NCI-H187 treated with DMSO at 0.1 percent for 48 hours (cell line): ENCODE results near the gene MARK2.

Experiments
- DNase-seq: peaks from one replicate; lab custom pipeline; 2025; lab: John Stamatoyannopoulos, UW

The MARK2 gene

DNA sequence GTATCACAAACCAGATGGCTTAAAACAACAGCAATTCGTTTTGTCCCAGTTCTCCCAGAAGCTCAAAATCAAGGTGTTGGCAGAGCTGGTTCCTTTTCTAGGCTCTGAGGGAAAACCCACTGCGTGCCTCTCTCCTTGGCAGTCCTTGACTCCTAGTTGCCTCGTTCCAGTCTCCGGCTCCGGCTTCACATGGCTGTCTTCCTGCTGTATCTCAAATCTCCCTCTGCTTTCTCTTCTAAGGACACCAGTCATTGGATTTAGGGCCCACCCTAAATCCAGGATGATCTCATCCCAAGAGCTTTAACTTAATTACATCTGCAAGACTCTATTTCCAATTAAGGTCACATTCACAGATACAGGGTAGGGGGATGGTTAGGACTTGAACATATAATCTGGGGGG lies 90.7 kb downstream of the MARK2 start:
- DNase-seq = no peak

DNA sequence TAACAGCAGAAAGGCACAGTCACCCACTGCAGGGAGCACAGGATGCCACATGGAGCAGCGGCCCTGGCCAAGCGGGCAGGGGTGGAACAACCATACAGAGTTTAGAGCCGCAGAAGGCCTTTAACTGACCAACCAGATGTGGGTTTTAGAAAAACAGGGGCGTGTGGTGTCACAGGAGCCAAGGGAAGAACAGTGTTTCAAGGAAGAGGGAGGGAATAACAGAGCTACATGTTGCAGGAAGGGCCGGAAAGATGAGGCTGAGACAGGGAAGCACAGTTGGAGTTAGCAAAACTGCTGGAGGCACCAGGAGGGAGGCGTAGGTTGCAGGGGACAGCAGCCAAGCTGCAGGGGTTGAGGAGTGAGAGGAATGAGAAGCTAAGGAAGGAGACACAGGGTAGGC lies 92.1 kb downstream of the MARK2 start:
- DNase-seq = no peak

DNA sequence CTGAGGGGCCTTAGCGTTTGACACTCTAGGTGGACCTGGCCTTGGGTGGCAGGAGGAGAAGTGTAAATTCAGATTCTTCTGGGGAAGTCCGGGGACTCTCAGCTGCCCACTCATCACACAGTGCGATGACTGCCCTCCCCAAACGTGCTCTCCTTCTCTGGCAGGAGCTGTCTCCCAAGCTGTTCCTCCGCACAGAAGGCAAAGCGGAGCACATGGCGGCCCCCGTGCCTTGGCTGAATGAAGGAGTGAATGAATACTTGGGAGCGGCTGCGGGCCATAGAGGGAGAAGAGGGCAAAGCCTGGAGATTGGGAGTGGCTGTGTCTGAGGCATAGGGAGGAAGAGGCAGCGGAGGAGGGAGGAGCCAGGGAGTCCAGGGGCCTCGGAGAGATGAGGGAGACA lies 93.0 kb downstream of the MARK2 start:
- DNase-seq = no peak

DNA sequence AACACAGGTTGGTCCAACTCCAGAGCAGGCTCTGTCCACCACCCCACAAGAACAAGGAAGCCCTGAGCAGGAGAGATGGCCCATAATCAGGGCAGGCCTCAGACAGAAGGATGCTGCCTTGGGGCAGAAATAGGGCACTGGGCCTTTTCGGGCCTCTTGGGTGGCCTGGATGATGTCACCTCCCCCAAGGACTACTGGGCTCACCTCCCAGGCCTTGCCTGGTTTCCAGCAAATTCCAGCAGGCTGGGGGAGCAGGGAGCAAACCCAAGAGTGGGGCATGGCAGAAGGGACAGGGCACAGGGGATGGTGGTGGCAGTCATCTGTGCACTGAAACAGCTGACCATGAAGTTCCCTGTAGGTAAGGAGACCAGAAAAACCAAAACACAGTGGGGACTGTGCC lies 94.5 kb downstream of the MARK2 start:
- DNase-seq = no peak

DNA sequence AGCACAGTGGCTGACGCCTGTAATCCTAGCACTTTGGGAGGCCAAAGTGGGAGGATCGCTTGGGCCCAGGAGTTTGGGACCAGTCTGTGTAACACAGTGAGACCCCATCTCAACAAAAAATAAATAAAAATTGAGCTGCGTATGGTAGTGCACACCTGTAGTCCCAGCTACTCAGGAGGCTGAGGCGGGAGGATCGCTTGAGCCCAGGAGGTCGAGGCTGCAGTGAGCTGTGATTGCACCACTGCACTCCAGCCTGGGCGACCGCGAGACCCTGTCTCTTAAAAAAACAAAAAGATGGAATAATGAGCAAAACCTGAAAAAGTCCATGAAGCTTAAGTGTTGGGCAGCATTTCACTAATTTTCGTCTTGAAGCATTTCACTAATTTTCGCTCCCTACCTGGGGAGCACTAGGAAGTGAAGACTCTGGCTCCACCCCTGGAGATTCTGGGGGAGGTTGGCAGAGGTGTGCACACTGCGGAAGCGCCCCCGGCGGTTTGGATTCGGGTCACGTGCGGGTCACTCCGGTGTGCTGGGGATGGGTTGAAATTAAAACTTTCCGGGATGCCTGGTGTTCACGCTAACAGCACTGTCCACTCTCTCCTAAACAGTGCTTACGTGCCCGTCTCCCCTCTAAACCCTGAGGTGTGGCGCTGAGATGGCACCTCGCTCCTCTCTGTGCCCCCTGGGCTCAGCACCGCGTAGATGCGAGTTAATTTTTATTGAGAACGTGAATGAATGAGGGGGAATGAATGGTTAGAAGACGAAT lies 99.0 kb downstream of the MARK2 start:
- no peak for DNase-seq

DNA sequence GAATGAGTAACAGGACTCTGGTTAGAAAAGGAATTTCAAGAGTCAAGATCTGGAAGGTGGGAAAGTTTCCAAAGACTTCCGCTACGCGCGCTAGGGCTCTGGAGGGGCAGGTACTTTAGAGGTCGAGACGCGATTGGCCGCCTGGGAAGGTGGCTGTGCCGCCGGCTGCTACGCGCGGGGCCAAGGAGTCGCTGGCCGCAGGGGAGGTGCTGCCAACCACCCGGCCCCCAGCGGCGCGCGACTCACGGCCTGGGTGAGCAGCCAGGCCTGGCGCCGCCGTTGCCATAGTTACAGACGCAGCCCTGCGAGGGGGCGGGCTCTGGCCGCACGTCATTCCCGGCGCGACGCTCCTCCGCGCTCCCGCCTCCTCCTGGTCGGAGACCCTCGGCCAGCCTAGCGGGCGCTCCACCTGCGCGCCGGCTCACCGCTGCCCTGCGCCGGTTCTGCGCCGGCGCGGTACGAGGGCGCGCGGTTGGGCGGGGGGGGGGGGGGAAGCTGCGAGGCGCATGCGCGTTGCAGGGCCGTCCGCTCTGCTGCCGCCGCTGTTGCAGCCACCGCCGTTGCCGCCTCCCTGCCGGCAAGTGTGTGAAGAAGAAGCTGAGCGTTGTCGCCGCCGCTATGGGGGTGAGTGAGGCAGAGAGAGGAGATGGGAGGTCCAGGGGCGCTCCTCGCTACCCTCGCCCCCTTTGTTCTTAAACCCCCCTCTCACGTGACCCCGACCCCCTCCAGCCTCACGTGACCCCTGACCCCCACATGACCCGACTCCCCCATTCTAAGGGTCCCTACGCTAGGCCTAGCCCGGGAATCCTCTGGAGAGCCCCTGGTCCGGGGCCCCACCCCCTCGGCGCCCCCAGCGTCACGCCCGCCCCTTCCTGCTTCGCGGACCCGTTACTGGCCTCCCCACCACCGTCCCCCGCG lies 99.8 kb downstream of the MARK2 start, which contains the start of gene NAA40:
Gene NAA40, plus strand, starts transcription at position 524 of the 918 bp plus-strand sequence. Its CDS starts 95 bp downstream, at position 619.
- DNase-seq = peak; percentile 68

DNA sequence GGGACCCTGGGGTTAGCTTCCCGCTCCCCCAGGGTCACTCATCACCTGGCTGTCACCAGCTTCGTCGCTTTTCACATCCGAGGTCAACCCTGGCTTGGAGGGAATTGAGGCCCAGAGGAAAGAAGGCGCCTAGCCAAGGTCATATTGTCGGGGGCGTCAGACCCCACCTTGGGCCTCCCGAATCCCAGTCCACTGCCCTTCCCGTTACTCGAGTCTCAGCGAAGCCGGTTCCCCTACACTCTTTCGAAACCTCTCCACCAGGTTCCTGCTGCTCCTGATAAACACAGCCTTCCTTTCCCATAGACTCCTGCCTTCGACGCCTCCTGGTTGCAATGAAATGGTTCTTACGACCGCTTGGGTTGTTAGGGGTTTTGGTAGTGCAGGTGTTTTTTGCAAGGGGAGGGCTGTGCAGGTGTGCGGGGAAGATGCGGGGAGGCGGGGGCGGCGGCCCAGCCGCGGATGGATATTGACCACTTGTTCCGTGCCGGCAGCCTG lies 100.5 kb downstream of the MARK2 start:
- DNase-seq = no peak

DNA sequence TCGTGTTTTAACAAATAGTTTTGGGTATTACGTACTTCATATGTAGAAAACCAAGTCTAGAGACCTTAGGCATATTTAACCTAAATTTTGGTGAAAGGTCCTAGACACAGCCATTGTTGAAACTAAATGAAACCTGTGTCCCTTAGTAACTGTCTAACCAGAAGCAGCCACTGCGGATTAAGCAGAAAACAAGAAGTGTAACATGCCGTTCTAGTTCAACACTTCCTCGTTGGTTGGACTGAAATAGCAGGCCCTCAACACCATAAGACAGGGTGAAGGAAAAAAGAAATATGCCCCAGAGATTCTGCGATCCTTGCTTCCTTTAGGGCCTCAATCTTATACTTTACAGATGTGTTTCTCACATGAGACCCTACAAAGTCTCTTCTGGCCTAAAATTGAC lies 101.9 kb downstream of the MARK2 start:
- DNase-seq = no peak

DNA sequence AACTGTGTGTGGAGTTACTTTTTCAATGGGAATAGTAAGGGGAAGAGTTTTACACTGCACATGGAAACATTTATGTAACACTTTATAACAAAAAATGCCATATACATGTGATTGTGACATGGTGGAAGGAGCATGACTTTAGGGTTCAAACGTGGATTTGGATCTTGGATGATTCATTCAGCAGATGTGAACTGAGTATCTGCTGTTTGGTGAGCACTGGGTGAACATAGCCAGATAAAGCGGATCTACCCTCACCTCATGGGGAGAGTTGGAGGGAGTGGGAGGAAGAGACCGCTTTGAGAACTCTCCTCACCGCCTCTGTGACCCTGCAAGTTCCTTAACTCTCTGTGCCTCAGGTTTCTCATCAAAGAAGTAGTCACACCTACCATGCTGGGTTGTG lies 103.0 kb downstream of the MARK2 start:
- DNase-seq = no peak

DNA sequence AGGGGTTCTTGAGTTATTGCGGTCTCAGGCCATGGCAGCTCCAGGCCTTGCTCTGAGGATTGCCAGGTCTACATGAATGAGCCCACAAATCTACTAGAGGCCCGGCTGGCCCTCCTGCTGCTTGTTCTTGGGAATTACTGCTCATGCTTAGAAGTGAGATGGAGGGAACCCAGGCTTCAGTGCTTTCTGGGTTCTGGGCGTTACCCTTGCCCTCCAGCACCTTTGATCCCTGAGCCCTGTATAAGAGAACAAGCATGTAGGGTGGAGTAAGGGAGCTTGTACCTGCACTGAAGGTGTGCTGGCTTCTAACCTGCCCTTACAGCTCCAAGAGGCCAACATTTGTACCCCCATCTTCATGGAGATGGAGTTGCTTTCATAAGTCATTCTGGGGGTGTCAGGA lies 103.9 kb downstream of the MARK2 start:
- DNase-seq = no peak

DNA sequence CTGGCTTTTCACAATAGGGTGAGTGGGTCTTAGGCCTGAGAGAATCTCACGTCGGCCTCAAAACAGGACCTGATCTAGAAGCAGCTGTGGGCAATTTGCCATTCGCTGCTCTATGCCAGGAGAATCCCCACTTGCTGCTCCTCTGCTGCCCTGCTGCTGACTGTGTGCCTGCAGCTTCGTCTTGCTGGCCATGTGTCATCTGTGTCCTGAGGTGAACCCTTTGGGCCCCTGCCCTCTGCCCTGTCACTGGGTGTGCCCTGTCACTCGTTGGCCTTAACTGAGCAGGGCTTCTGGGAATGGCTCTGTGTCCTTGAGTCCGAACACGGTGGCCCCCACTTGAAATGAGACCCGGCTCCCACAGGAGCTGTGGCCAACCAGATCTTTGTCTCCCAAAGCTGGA lies 106.1 kb downstream of the MARK2 start:
- no peak for DNase-seq

DNA sequence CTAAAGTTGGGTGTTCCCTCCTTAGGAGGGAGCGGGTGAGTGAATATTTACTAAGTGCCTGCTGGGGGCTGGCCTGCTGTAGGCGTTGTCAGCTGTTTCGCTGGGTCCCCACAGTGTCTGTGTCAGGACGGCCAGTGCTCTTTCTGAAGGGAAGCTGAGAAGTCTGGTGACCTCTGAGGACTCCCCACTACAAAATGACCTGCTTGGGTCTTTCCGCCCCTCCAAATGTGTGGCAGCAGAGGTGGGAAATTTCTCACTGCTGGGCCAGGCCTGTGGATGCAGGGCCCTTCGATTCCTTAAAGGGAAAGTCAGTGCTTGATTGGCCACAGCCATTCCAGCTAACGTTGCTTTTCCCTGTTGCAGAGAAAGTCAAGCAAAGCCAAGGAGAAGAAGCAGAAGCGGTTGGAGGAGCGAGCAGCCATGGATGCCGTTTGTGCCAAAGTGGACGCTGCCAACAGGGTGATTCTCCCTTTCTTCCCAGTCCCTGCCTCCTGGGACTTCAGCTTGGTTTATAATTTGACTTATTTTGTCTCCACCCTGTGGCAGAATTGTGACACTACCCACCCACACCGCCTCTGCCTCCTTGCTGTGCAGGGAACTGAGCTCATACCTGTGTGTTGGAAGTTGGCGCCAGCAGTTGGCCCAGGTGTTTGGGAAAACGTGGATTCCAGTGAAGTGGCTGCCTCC lies 106.7 kb downstream of the MARK2 start:
- no peak for DNase-seq

DNA sequence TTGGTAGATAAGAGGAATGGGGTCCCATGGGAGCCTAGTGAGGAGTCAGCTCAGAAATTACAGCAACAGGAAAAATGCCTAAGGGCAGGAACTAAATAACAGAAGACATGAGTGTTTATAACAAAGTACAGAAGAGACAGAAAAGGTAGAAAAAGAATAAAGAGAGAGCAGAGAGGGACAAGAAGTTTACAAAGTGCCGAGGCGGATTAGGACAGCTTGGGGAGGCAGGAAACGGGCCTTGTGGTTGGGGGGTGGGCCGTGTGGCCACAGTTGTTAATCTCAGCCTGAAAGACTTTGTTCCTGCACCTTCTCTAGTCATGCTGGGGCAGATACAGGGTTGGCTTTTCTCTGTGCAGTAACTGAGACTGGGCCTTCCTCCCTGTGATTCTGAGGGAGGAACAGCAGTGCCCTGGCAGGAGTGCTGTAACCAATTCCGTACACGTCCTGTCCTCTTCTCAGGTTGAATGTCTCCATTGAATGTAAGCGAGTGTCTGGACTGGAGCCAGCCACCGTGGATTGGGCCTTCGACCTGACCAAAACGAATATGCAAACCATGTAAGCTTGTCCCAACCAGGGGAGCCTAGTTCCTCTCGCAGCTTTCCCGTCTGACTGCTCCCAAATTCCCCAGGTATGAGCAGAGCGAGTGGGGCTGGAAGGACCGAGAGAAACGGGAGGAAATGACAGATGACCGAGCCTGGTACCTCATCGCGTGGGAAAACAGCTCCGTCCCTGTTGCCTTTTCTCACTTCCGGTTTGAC lies 113.0 kb downstream of the MARK2 start:
- DNase-seq = no peak

DNA sequence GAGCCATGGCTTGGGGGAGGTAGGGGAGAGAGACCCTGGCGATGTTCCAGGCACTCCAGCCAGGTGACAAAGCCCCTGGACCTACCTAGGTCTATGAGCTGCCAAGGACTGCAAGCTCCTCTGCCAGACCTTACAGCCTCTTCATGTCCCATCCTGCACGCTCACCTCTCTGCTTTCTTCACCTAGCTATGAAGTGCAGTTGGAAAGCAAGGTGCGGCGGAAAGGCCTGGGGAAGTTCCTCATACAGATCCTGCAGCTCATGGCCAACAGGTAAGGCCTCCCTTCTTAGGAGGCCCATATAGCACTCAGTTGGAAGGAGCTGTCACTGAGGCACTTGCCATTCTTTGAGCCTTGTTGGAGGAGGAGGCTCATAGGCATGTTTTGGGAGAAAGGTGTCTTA lies 113.7 kb downstream of the MARK2 start:
- DNase-seq = no peak

DNA sequence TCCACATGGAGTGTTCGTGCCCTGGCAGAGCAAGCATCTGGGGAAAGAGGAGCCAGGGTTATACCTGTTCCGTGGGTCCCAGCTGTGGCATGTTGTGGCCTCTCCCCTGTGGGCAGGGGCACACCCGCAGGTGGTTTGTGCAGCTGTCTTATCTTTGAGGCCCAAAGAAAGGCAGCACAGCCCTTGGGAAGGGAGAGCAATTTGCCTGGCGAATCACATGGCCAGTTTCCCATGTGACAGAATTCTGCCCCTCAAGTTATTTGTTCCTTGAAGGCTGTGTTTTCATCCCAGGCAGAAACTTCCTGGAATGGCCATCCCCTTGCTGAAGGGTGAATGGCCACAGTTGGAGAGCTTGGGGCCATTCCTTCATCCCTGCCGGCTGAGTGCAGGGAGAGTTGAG lies 119.1 kb downstream of the MARK2 start:
- no peak for DNase-seq
